Peyer's patch (tissue), 4 donors: ENCODE data around the gene CSNK2A2.

Experiments used
- POLR2A ChIP-seq, 2 donors: fragments of 450-650 bp; IDR thresholded peaks; one replicate each; pipeline ENCODE4 v1.5.1; 2017; ENCODE audit warnings: antibody characterized with exemption in 2 of 2, mild to moderate bottlenecking in 2 of 2, moderate library complexity in 2 of 2
- TF ChIP-seq, protein P1 (sequence below), 6 experiments: fragments of 450-650 bp in 4 of 6; fragments of 200-600 bp in 2 of 6; sonication (generic) in 1 of 6; IDR thresholded peaks; one replicate each; pipeline ENCODE4 v1.5.1; 2017 to 2019; ENCODE audit warnings: antibody characterized with exemption in 6 of 6, mild to moderate bottlenecking in 3 of 6, moderate library complexity in 1 of 6

DNA sequence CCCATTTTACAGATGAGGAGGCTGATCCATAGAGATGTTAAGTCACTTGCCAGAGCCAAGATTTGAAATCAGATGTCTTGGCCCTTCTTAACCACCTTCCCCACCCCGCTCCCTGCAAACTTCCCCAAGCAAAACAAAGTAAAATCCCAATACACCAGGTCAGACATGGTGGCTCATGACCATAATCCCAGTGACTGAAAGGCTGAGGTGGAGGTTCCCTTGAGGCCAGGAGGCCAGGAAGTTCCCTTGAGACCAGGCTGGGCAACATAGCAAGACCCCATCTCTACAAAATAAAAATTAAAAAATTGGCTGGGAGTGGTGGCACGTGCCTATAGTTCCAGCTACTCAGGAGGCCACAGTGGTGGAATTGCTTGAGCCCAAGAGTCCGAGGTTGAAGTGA lies 28.9 kb upstream of the CSNK2A2 start:
- TF ChIP-seq, protein P1, sequence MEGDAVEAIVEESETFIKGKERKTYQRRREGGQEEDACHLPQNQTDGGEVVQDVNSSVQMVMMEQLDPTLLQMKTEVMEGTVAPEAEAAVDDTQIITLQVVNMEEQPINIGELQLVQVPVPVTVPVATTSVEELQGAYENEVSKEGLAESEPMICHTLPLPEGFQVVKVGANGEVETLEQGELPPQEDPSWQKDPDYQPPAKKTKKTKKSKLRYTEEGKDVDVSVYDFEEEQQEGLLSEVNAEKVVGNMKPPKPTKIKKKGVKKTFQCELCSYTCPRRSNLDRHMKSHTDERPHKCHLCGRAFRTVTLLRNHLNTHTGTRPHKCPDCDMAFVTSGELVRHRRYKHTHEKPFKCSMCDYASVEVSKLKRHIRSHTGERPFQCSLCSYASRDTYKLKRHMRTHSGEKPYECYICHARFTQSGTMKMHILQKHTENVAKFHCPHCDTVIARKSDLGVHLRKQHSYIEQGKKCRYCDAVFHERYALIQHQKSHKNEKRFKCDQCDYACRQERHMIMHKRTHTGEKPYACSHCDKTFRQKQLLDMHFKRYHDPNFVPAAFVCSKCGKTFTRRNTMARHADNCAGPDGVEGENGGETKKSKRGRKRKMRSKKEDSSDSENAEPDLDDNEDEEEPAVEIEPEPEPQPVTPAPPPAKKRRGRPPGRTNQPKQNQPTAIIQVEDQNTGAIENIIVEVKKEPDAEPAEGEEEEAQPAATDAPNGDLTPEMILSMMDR (IDR thresholded peaks at IDR 0.05), result no peak
- TF ChIP-seq POLR2A (IDR thresholded peaks at IDR 0.05), result no peak
